Neural crest cell (in vitro differentiated cells): ENCODE measurements around the gene ING4. TPM values are rescaled to one million over a fixed set of nuclear protein-coding genes. Genes with fewer than 3 reads are reported as not detected.

Experiments used
- DNase-seq: peaks from one replicate; pipeline ENCODE4 v3.0.0; 2021; ENCODE audit warnings: low read depth, mixed read lengths, low spot score
- H3K27ac Mint-ChIP-seq: one replicate; pipeline ENCODE4 v1.8.0; 2021; ENCODE audit warnings: mild to moderate bottlenecking, mixed read lengths; ENCODE audit not compliant: unreplicated experiment
- H3K27me3 Mint-ChIP-seq: 2 replicates; pipeline ENCODE4 v1.8.0; 2021; ENCODE audit warnings: low read depth, mild to moderate bottlenecking, mixed read lengths
- H3K36me3 Mint-ChIP-seq: 2 replicates; pipeline ENCODE4 v1.8.0; 2021; ENCODE audit warnings: low read depth, mild to moderate bottlenecking, mixed read lengths
- H3K4me1 Mint-ChIP-seq: 2 replicates; pipeline ENCODE4 v1.8.0; 2021; ENCODE audit warnings: mixed read lengths
- H3K4me3 Mint-ChIP-seq: one replicate; pipeline ENCODE4 v1.8.0; 2021; ENCODE audit warnings: mild to moderate bottlenecking, mixed read lengths
- H3K9me3 Mint-ChIP-seq: 2 replicates; pipeline ENCODE4 v1.8.0; 2021; ENCODE audit warnings: mixed read lengths
- CTCF ChIP-seq: fragments of 200-600 bp; sonication (generic); conservative IDR thresholded peaks from 2 replicates; pipeline ENCODE4 v1.5.0; 2021; ENCODE audit warnings: antibody characterized with exemption, mild to moderate bottlenecking
- total RNA-seq: library from RNA; stranded (reverse); gene quantifications from 2 replicates; pipeline ENCODE4 v1.2.1, GENCODE V29; 2021

ING4 gene
- total RNA-seq, 1 donor from 2014 or later: 37.9 TPM

GRCh38 chr12:6613776-6614512 is 49.0 kb downstream of the ING4 start:
- peak; percentile 85 for DNase-seq
- Mint-ChIP-seq H3K27me3 (peaks cover 5% of the 10 kb centered on the region), H3K4me3 (peak overlapping the region; percentile 81), H3K27ac (peak overlapping the region; percentile 97), H3K9me3 (no peaks in the 10 kb centered on the region), H3K36me3 (no peaks in the 10 kb centered on the region), H3K4me1 (peaks cover 48% of the 10 kb centered on the region)
- TF ChIP-seq CTCF: no peak

GRCh38 chr12:6613015-6613775 is 49.7 kb downstream of the ING4 start:
- H3K27ac Mint-ChIP-seq: peak overlapping the region; percentile 94
- peaks cover 5% of the 10 kb centered on the region for H3K27me3 Mint-ChIP-seq
- H3K4me3 Mint-ChIP-seq: peak overlapping the region; percentile 81
- H3K4me1 Mint-ChIP-seq: peaks cover 48% of the 10 kb centered on the region
- peak; percentile 41 for DNase-seq
- H3K9me3 Mint-ChIP-seq: no peaks in the 10 kb centered on the region
- H3K36me3 Mint-ChIP-seq: no peaks in the 10 kb centered on the region
- TF ChIP-seq CTCF: no peak

- DNase-seq: no peak
- H3K9me3 Mint-ChIP-seq: no peaks in the 10 kb centered on the region
- no peak overlapping the region for H3K27ac Mint-ChIP-seq
- peaks cover 2% of the 10 kb centered on the region for H3K27me3 Mint-ChIP-seq
- TF ChIP-seq CTCF: no peak
- H3K4me3 Mint-ChIP-seq: peak overlapping the region; percentile 81
- H3K4me1 Mint-ChIP-seq: peaks cover 43% of the 10 kb centered on the region
- no peaks in the 10 kb centered on the region for H3K36me3 Mint-ChIP-seq
Measured at GRCh38 chr12:6612652-6613014, 50.3 kb downstream of the ING4 start.

DNA sequence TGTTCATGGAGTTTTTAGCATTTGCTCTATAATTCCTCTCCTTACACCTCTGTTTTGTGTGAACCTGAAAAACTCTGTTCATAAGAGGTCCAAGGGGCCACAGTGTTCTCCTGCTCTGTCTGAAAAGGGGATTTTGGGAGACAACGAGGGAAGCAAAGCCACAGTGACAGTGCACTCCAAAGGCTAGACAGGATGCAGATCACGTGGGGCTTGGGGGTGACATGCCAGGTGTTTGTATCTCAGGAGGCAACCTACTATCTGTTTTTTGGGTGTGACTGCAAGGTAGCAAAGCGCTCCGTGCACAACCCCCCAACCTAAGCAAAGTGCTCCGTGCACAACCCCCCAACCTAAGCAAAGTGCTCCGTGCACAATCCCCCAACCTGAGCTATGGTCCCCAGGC is 50.7 kb downstream of the ING4 start:
- H3K4me1 Mint-ChIP-seq: peaks cover 42% of the 10 kb centered on the region
- no peak for DNase-seq
- H3K9me3 Mint-ChIP-seq: no peaks in the 10 kb centered on the region
- TF ChIP-seq CTCF: no peak
- peaks cover 2% of the 10 kb centered on the region for H3K27me3 Mint-ChIP-seq
- H3K36me3 Mint-ChIP-seq: no peaks in the 10 kb centered on the region
- H3K27ac Mint-ChIP-seq: no peak overlapping the region
- H3K4me3 Mint-ChIP-seq: peak overlapping the region; percentile 81

DNA sequence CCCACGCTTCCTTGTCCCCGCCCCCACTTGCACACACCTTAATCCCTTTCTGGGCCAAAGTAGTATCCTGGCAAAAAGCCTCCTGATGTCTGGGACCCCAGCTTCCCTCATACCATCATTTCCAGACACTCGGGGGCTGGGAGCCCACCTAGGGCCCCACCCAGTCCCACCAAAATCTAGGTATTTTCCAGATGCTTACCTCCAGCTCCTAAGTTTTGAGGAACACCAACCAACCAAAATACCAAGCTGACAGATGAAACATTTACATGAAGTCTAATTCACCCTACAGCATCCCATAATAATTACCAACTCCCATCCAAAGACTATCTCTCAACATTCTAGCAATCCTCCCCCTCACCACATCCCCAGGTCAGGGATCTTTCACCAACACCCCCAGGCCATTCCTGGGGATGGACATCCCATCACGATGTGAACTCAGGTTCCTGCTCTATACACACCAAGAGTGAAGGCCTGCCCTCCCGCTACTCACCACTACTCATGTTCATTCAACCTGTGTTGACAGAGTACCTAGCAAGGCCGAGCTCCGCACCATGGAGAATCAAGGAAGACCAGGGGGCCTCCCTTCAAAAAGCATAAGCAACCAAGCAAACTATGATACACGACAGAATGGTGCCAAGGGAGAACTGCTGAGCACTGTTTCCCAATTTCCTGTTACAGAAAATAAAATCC is 54.2 kb downstream of the ING4 start:
- Mint-ChIP-seq H3K4me3 (no peak overlapping the region), H3K4me1 (peaks cover 50% of the 10 kb centered on the region), H3K27me3 (no peaks in the 10 kb centered on the region), H3K36me3 (peaks cover 10% of the 10 kb centered on the region), H3K27ac (no peak overlapping the region), H3K9me3 (no peaks in the 10 kb centered on the region)
- DNase-seq: no peak
- no peak for TF ChIP-seq CTCF
